ENCODE measurements around the gene NDRG3.

DNA sequence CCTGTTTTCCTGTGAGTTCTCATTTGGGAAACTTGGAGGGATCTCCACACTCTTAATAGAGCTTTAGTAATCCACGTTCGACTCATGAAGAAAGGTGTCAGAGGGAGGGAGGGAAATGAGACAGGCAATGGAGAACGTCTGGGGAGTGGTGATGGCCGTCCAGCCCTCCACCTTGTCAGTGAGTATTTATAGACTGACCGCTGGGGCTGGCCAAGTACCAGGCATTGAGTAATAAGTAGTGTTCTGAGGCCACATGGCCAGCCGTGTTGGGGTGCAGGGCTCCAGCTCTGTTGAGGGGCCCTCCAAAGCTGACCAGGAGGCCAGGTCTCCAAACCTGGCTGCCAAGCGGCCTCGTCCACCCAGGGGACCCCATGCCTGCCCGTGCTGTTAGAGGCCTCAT, 39.0 kb upstream of the NDRG3 start:
- TF ChIP-seq, protein P1, sequence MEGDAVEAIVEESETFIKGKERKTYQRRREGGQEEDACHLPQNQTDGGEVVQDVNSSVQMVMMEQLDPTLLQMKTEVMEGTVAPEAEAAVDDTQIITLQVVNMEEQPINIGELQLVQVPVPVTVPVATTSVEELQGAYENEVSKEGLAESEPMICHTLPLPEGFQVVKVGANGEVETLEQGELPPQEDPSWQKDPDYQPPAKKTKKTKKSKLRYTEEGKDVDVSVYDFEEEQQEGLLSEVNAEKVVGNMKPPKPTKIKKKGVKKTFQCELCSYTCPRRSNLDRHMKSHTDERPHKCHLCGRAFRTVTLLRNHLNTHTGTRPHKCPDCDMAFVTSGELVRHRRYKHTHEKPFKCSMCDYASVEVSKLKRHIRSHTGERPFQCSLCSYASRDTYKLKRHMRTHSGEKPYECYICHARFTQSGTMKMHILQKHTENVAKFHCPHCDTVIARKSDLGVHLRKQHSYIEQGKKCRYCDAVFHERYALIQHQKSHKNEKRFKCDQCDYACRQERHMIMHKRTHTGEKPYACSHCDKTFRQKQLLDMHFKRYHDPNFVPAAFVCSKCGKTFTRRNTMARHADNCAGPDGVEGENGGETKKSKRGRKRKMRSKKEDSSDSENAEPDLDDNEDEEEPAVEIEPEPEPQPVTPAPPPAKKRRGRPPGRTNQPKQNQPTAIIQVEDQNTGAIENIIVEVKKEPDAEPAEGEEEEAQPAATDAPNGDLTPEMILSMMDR (IDR thresholded peaks at IDR 0.05): no peak
- no peak for TF ChIP-seq EP300 (IDR thresholded peaks at IDR 0.05)
- no peak for TF ChIP-seq POLR2AphosphoS5 (IDR thresholded peaks at IDR 0.05)
